ENCODE measurements around the gene PHACTR3. TPM values are rescaled to one million over a fixed set of nuclear protein-coding genes. Genes with fewer than 3 reads are reported as not detected.

Gene PHACTR3
- total and polyA plus RNA-seq, 2 of the 8 experiments (the other 6 are each of a cell fraction or from before 2014, with no cell fraction given): 0.05 to 0.13 TPM

DNA sequence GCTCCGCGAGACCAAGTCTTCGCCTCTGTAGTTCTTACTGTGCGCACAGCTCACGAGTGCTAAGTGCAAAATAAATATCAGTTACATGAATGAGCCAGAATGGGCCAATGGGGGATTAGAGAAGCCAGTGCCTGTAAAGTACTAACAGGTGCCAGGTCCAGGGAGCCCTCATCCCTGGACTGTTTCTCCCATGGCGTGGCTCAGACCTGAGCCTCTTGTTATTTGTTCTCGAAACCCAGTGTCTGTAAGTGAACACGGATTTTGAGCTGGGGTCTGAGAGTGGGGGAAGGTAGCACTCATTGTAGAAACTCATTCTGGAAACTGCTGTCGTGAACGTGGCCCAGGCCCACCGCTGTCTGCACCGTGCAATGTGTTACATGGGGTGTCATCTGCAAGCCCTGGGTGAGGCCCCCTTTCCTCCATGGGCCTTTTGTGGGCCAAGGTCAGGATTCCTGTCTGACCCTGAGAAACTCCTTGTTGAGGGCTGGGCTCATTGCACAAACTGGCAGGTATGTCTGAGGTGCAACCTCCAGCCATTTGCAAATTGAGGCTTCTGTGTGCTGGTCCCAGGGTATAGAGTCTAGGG is 174.4 kb downstream of the PHACTR3 start:
- Histone ChIP-seq H3K23me2 (ENCODE audit: low read depth, low read length) (no peaks in the 10 kb centered on the region), H4K91ac (replicated peaks; ENCODE audit: insufficient read length, low read length) (no peak overlapping the region), H4K8ac (ENCODE audit: extremely low read depth, insufficient read depth, low read length) (no peak overlapping the region), H2AFZ (ENCODE audit: low read length) (no peak overlapping the region), H4K5ac (ENCODE audit: insufficient read length, low read depth, low read length) (no peak overlapping the region), H3K9ac (replicated peaks in 1 of 4; ENCODE audit: extremely low read depth in 1 of 4, low read depth in 3 of 4, low read length in 3 of 4) (no peak overlapping the region), H3K36me3 (ENCODE audit: control insufficient read depth in 2 of 4, insufficient read depth in 4 of 4, low read length in 3 of 4) (peaks cover 0 to 2% (median under 1%) of the 10 kb centered on the region in 4 experiments; a peak in 2 of 8 replicates), H3K27ac (ENCODE audit: low read depth, low read length) (no peak overlapping the region), H3K56ac (replicated peaks; ENCODE audit: insufficient read length, low read depth, low read length) (no peak overlapping the region), H3K9me3 (ENCODE audit: insufficient read depth in 2 of 2, low read depth in 1 of 2, low read length in 1 of 2) (peaks cover 72 to 90% of the 10 kb centered on the region in 2 experiments), H2BK12ac (ENCODE audit: low read depth, low read length) (no peak overlapping the region), H2BK120ac (replicated peaks; ENCODE audit: low read depth, low read length) (no peak overlapping the region), H2BK15ac (ENCODE audit: low read length) (no peak overlapping the region), H2AK5ac (ENCODE audit: low read depth, low read length) (no peak overlapping the region), H3K27me3 (replicated peaks in 1 of 4; ENCODE audit: control insufficient read depth in 3 of 4, extremely low read depth in 1 of 4, insufficient read depth in 3 of 4, low read length in 3 of 4) (no peaks in the 10 kb centered on the region), H3K4me1 (replicated peaks in 1 of 4; ENCODE audit: control insufficient read depth in 3 of 4, insufficient read depth in 4 of 4, low read length in 3 of 4) (no peaks in the 10 kb centered on the region), H4K20me1 (replicated peaks in 1 of 2; ENCODE audit: control insufficient read depth in 1 of 2, insufficient read depth in 2 of 2, low read length in 2 of 2) (peaks cover 0 to 1% of the 10 kb centered on the region in 2 experiments), H3K4me2 (ENCODE audit: insufficient read depth in 1 of 2, low read depth in 2 of 2, low read length in 2 of 2) (no peak overlapping the region), H3K14ac (ENCODE audit: insufficient read length) (no peak overlapping the region), H2BK5ac (ENCODE audit: low read depth, low read length) (no peak overlapping the region), H3K79me1 (ENCODE audit: low read depth, low read length) (no peaks in the 10 kb centered on the region), H3K23ac (ENCODE audit: insufficient read length) (no peak overlapping the region), H3K4ac (replicated peaks; ENCODE audit: insufficient read length, low read depth, low read length) (no peak overlapping the region), H3K4me3 (ENCODE audit: extremely low read depth in 1 of 4, insufficient read depth in 2 of 4, low read depth in 3 of 4, low read length in 4 of 4) (no peak overlapping the region), H2BK20ac (ENCODE audit: low read length) (no peak overlapping the region), H3K18ac (ENCODE audit: extremely low read depth, low read length) (no peak overlapping the region), H3K79me2 (ENCODE audit: control insufficient read depth in 1 of 2, insufficient read depth in 2 of 2, low read length in 2 of 2) (no peaks in the 10 kb centered on the region)
- 82% methylated on average over 12 of the region's 12 CpGs; no CpG with 5 or more reads in 1 of the 2 experiments for WGBS, 2 experiments (ENCODE audit: extremely low coverage in 1 of 2, insufficient coverage in 1 of 2, insufficient read length in 1 of 2, insufficient replicate concordance in 2 of 2, low coverage in 1 of 2, low lambda C conversion rate in 2 of 2, missing lambda C conversion rate in 1 of 2)
- FAIRE-seq (no peak), DNase-seq (ENCODE audit: low read depth in 1 of 2, low spot score in 2 of 2) (no peak)
- ChIA-PET POLR2A (ENCODE audit: partially characterized antibody) (no interaction called here), CTCF (ENCODE audit: partially characterized antibody) (no interaction called here)
- no peak for TF ChIP-seq YY1 (IDR thresholded peaks at IDR 0.05; ENCODE audit: low read depth, low read length)
- TF ChIP-seq, protein P1, sequence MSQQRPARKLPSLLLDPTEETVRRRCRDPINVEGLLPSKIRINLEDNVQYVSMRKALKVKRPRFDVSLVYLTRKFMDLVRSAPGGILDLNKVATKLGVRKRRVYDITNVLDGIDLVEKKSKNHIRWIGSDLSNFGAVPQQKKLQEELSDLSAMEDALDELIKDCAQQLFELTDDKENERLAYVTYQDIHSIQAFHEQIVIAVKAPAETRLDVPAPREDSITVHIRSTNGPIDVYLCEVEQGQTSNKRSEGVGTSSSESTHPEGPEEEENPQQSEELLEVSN (IDR thresholded peaks at IDR 0.05): no peak
- TF ChIP-seq GTF2F1 (IDR thresholded peaks at IDR 0.05; ENCODE audit: borderline replicate concordance, low read depth, low read length): no peak
- TF ChIP-seq KDM5A (IDR thresholded peaks at IDR 0.05; ENCODE audit: low read length): no peak
- TF ChIP-seq TAF1 (IDR thresholded peaks at IDR 0.05; ENCODE audit: low read depth, low read length): no peak
- TF ChIP-seq TCF12 (IDR thresholded peaks at IDR 0.05; ENCODE audit: low read depth, low read length): no peak
- no peak for TF ChIP-seq SIRT6 (IDR thresholded peaks at IDR 0.05; ENCODE audit: low read length)
